K562 (cell line): Measurements from ENCODE around the gene PSMB2. TPM values are rescaled to one million over a fixed set of nuclear protein-coding genes. Genes with fewer than 3 reads are reported as not detected.

Experiments
- ATAC-seq: fragments of 200-7000 bp; cut with Tn5 transposase; 3 replicates; pipeline ENCODE4 v1.9.1; 2020; ENCODE audit warnings: moderate library complexity
- BruUV-seq: library from RNA; stranded (reverse); fragments of 400-500 nt; replicated peaks from 2 replicates; lab custom pipeline; 2021; lab: Mats Ljungman, UMichigan
- CTCF ChIA-PET: fragments of 300-600 bp; formaldehyde crosslinking; extraction: SDS; loops from one replicate; lab custom pipeline; 2021; ENCODE audit warnings: low intra/inter-chr PET ratio; lab: Yijun Ruan, JAX
- POLR2A ChIA-PET: fragments of 300-600, 350-650 bp; sonication (Branson Sonifier 250); formaldehyde crosslinking; extraction: SDS; loops from one replicate; lab custom pipeline; 2021; ENCODE audit warnings: antibody characterized with exemption, inconsistent platforms; lab: Yijun Ruan, JAX
- DNase-seq, 4 experiments: peaks; one replicate each; pipeline versions ENCODE4 v3.0.0 to v3.0.0-alpha.2; 2011 to 2018; ENCODE audit warnings: low spot score in 3 of 4, mixed read lengths in 3 of 4; ENCODE audit errors: extremely low read depth in 1 of 4
- FAIRE-seq: peaks from 2 replicates; lab custom pipeline; 2011; peaks lifted over from hg19 to GRCh38; lab: Jason Lieb, UNC
- H2AFZ ChIP-seq: 2 replicates; pipeline ENCODE4 v1.6.0; 2011; ENCODE audit warnings: low read depth, low read length, control low read depth, inconsistent platforms
- H3K27ac ChIP-seq: fragments of 200-600 bp; 3 replicates; pipeline ENCODE4 v1.8.0; 2011; ENCODE audit warnings: low read depth, mild to moderate bottlenecking, control low read depth, inconsistent platforms, low read length, moderate library complexity, mixed read lengths; ENCODE audit errors: extremely low read depth
- H3K27me3 ChIP-seq, 2 experiments: fragments of 300-600 bp in 1 of 2; 2 replicates in 1 of 2; 3 replicates in 1 of 2; pipeline versions ENCODE4 v1.6.0 to v1.8.0; 2011; ENCODE audit warnings: inconsistent platforms in 2 of 2, low read length in 2 of 2, mild to moderate bottlenecking in 1 of 2, mixed read lengths in 1 of 2, moderate library complexity in 1 of 2; ENCODE audit not compliant: control insufficient read depth in 2 of 2, insufficient read depth in 2 of 2
- H3K36me3 ChIP-seq: fragments of 300-600 bp; 3 replicates; pipeline ENCODE4 v1.8.0; 2011; ENCODE audit warnings: mild to moderate bottlenecking, low read length, inconsistent platforms; ENCODE audit not compliant: control insufficient read depth, insufficient read depth
- H3K4me1 ChIP-seq, 2 experiments: fragments of 200-600 bp in 1 of 2; replicated peaks in 1 of 2; 2 replicates in 1 of 2; 3 replicates in 1 of 2; pipeline versions ENCODE4 v1.5.1 to v1.8.0; 2011; ENCODE audit warnings: inconsistent platforms in 2 of 2, low read length in 2 of 2, mild to moderate bottlenecking in 1 of 2, mixed read lengths in 1 of 2, moderate library complexity in 1 of 2; ENCODE audit not compliant: control insufficient read depth in 2 of 2, insufficient read depth in 2 of 2
- H3K4me2 ChIP-seq: 2 replicates; pipeline ENCODE4 v1.6.1; 2011; ENCODE audit warnings: low read length, control low read depth, inconsistent platforms, mixed read lengths; ENCODE audit not compliant: insufficient read depth
- H3K4me3 ChIP-seq: fragments of 200-600 bp; sonication (generic), shearing (Covaris generic); 2 replicates; pipeline ENCODE4 v1.5.1; 2016; ENCODE audit warnings: control low read depth, inconsistent platforms
- H3K79me2 ChIP-seq: fragments of 200-600 bp; 3 replicates; pipeline ENCODE4 v1.8.0; 2011; ENCODE audit warnings: low read length, inconsistent platforms; ENCODE audit not compliant: control insufficient read depth, insufficient read depth
- H3K9ac ChIP-seq, 2 experiments: 2 replicates each; pipeline versions ENCODE4 v1.6.0 to v1.6.1; 2011; ENCODE audit warnings: low read depth in 2 of 2, low read length in 2 of 2, control low read depth in 1 of 2, inconsistent platforms in 1 of 2, mild to moderate bottlenecking in 1 of 2, mixed read lengths in 1 of 2; ENCODE audit not compliant: insufficient read depth in 1 of 2
- H3K9me1 ChIP-seq: one replicate; pipeline ENCODE4 v1.6.0; 2011; ENCODE audit warnings: inconsistent platforms, mild to moderate bottlenecking, low read length, moderate library complexity; ENCODE audit not compliant: control insufficient read depth, insufficient read depth
- H3K9me3 ChIP-seq: replicated peaks from 2 replicates; pipeline ENCODE4 v1.5.1; 2011; ENCODE audit warnings: low read depth, low read length, inconsistent platforms; ENCODE audit not compliant: control insufficient read depth, insufficient read depth
- H4K20me1 ChIP-seq: replicated peaks from 2 replicates; pipeline ENCODE4 v1.6.1; 2011; ENCODE audit warnings: low read length, inconsistent platforms, mixed read lengths; ENCODE audit not compliant: control insufficient read depth, insufficient read depth
- CBFB ChIP-seq: sonication (generic); formaldehyde crosslinking; IDR thresholded peaks from 2 replicates; pipeline ENCODE4 v1.4.0; 2020; ENCODE audit warnings: mild to moderate bottlenecking, missing genetic modification reagents
- CSDE1 ChIP-seq, 2 experiments: fragments of 450-650 bp; IDR thresholded peaks; 2 replicates each; pipeline ENCODE4 v1.6.1; 2016; ENCODE audit warnings: mild to moderate bottlenecking in 1 of 2
- HDAC3 ChIP-seq: fragments of 450-650 bp; IDR thresholded peaks from 2 replicates; pipeline ENCODE4 v1.6.1; 2018; ENCODE audit warnings: borderline replicate concordance, mild to moderate bottlenecking, moderate library complexity; ENCODE audit not compliant: partially characterized antibody
- KDM1A ChIP-seq, 2 experiments: fragments of 450-650 bp; IDR thresholded peaks; 2 replicates each; pipeline ENCODE4 v1.6.1; 2016; ENCODE audit warnings: mild to moderate bottlenecking in 2 of 2
- MAFK ChIP-seq: IDR thresholded peaks from 2 replicates; pipeline ENCODE4 v1.6.1; 2011; ENCODE audit warnings: low read length, improper control_type of control experiment
- RFX1 ChIP-seq: fragments of 450-650 bp; IDR thresholded peaks from 2 replicates; pipeline ENCODE4 v1.6.1; 2016; ENCODE audit warnings: mild to moderate bottlenecking, moderate library complexity
- SIN3B ChIP-seq: fragments of 450-650 bp; IDR thresholded peaks from 2 replicates; pipeline ENCODE4 v1.6.1; 2017; ENCODE audit warnings: low read depth, mild to moderate bottlenecking, moderate library complexity
- TAF1 ChIP-seq: IDR thresholded peaks from 2 replicates; pipeline ENCODE4 v1.6.1; 2011; ENCODE audit warnings: mild to moderate bottlenecking, low read length, moderate library complexity; ENCODE audit not compliant: insufficient read depth, control insufficient read depth, severe bottlenecking; ENCODE audit errors: extremely low read depth
- TAL1 ChIP-seq: fragments of 450-650 bp; IDR thresholded peaks from 2 replicates; pipeline ENCODE4 v1.6.1; 2016; ENCODE audit warnings: mild to moderate bottlenecking
- TSC22D4 ChIP-seq: fragments of 450-650 bp; IDR thresholded peaks from 2 replicates; pipeline ENCODE4 v1.6.1; 2016; ENCODE audit warnings: missing genetic modification characterization, missing biosample characterization, control low read depth
- ZNF282 ChIP-seq: sonication (generic); formaldehyde crosslinking; IDR thresholded peaks from 2 replicates; pipeline ENCODE4 v1.8.1; 2023; ENCODE audit warnings: missing genetic modification reagents
- ZNF79 ChIP-seq: fragments of 250-450 bp; sonication (Bioruptor Pico); IDR thresholded peaks from 2 replicates; pipeline ENCODE4 v1.4.0; 2020; ENCODE audit warnings: low read depth, mild to moderate bottlenecking, moderate library complexity
- ZSCAN29 ChIP-seq: fragments of 450-650 bp; IDR thresholded peaks from 2 replicates; pipeline ENCODE4 v1.6.1; 2017
- WGBS: fragments of 100-300 bp; shearing (Covaris generic); methylation state at CpG from one replicate; pipeline ENCODE4 v1.1.6; 2016; ENCODE audit warnings: low coverage, mixed read lengths; ENCODE audit not compliant: insufficient coverage; ENCODE audit errors: missing lambda C conversion rate; 5-methylcytosine and 5-hydroxymethylcytosine counted together
- in situ Hi-C: fragments of 300-500 bp; cut with MboI; formaldehyde crosslinking; loops from 4 replicates; pipeline ENCODE4 v1.15.0; 2018; ENCODE audit warnings: inconsistent platforms, mixed read lengths
- intact Hi-C: fragments of 100-400 bp; cut with micrococcal nuclease; formaldehyde crosslinking; loops from 2 replicates; pipeline ENCODE4 v1.14.2; 2022
- polyA plus RNA-seq, 8 experiments: library from polyadenylated mRNA; depleted of rRNA in 4 of 8; stranded (reverse) in 5 of 8; unstranded in 3 of 8; fragments of >200 nt; fragmentation: Nextera tagmentation in 2 of 8; fragmentation: Illumina TruSeq in 1 of 8; extraction: Ambion mirVana in 2 of 8; extraction: Trizol in 1 of 8; gene quantifications; 2 replicates each; pipeline versions ENCODE4 v1.2.1 to v1.2.3, GENCODE V29; 2011 to 2014; ENCODE audit warnings: inconsistent platforms in 1 of 8, missing spikeins in 1 of 8
- total RNA-seq, 7 experiments: library from RNA; depleted of rRNA in 6 of 7; stranded (reverse); fragments of >200 nt in 6 of 7; fragmentation: Illumina TruSeq in 2 of 7; extraction: Trizol in 2 of 7; gene quantifications; 2 replicates each; pipeline versions ENCODE4 v1.2.1 to v1.2.3, GENCODE V29; 2011 to 2021; ENCODE audit warnings: low replicate concordance in 1 of 7
- TF ChIP-seq, protein P1 (sequence below): sonication (generic); formaldehyde crosslinking; IDR thresholded peaks from 2 replicates; pipeline ENCODE4 v1.8.0; 2022; ENCODE audit warnings: mild to moderate bottlenecking, low read depth, missing genetic modification reagents
- TF ChIP-seq, protein P2 (sequence below): IDR thresholded peaks from 2 replicates; pipeline ENCODE4 v1.6.1; 2016; ENCODE audit warnings: missing genetic modification characterization, missing compliant biosample characterization
- TF ChIP-seq, protein P3 (sequence below): fragments of 450-650 bp; IDR thresholded peaks from one replicate; pipeline ENCODE4 v1.6.1; 2018; ENCODE audit warnings: mild to moderate bottlenecking, moderate library complexity; ENCODE audit not compliant: partially characterized antibody
- TF ChIP-seq, protein P4 (sequence below): fragments of 250-450 bp; sonication (Bioruptor Pico); IDR thresholded peaks from 2 replicates; pipeline ENCODE4 v1.8.0; 2021; ENCODE audit warnings: moderate library complexity, mild to moderate bottlenecking, inconsistent platforms

Gene PSMB2
- total and polyA plus RNA-seq, 9 of the 15 experiments (the other 6 are each of a cell fraction or from before 2014, with no cell fraction given) = 71.7 to 543 (median 165) TPM

DNA sequence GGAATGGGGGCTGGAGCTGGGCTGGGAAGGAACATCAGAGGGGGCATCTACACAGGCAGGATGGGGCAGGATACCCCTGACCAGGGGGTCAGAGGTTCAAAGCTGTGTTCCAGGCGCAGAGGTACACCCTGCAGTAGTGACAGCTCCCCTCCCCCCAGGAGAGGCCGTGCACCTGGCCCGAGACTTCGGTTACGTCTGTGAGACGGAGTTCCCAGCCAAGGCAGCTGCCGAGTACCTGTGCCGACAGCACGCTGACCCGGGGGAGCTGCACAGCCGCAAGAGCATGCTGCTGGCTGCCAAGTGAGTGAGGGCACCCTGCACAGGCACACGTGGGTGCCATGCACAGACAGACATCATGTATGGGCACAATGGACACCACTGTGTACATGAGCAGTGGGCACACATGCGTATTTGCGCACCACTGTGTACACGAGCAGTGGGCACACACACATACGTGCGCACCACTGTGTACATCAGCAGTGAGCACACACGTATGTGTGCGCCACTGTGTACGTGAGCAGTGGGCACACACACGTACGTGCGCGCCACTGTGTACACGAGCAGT is 50.8 kb downstream of the PSMB2 start:
- no peaks in the 10 kb centered on the region for H3K79me2 ChIP-seq
- H3K9me3 ChIP-seq = no peaks in the 10 kb centered on the region
- H2AFZ ChIP-seq = no peak overlapping the region
- DNase-seq (no peak), FAIRE-seq (no peak), ATAC-seq (no peak)
- no peak overlapping the region for H3K27ac ChIP-seq
- H3K9me1 ChIP-seq = no peaks in the 10 kb centered on the region
- ChIA-PET POLR2A (interaction anchor here (0.8 kb wide), 1 partner anchor 9 kb away, joined by 3 read pairs; no protein-coding TSS in a partner anchor), CTCF (no interaction called here)
- H3K4me3 ChIP-seq = no peak overlapping the region
- WGBS = 85% methylated on average over 25 of the region's 25 CpGs
- H3K9ac ChIP-seq = peak overlapping the region in 1 of 2 experiments; percentile 51; a peak in 1 of 4 replicates
- intact Hi-C loops (no loop called here), in situ Hi-C loops (no loop called here)
- no peaks in the 10 kb centered on the region for H3K27me3 ChIP-seq
- TF ChIP-seq MAFK (no peak), KDM1A (IDR thresholded peaks at IDR 0.05) (peak in 1 of 2 experiments; percentile 50; a peak in 1 of 4 replicates), SIN3B (no peak), HDAC3 (no peak), ZNF282 (CRISPR knock-in tag) (no peak), CBFB (CRISPR knock-in tag) (0 out of 2 replicates have a peak, but pooled peaks have one; percentile 45), RFX1 (no peak), CSDE1 (IDR thresholded peaks at IDR 0.05) (no peak), TAF1 (no peak), ZNF79 (CRISPR knock-in tag) (no peak), TSC22D4 (no peak), ZSCAN29 (no peak), TAL1 (no peak)
- TF ChIP-seq, protein P1, sequence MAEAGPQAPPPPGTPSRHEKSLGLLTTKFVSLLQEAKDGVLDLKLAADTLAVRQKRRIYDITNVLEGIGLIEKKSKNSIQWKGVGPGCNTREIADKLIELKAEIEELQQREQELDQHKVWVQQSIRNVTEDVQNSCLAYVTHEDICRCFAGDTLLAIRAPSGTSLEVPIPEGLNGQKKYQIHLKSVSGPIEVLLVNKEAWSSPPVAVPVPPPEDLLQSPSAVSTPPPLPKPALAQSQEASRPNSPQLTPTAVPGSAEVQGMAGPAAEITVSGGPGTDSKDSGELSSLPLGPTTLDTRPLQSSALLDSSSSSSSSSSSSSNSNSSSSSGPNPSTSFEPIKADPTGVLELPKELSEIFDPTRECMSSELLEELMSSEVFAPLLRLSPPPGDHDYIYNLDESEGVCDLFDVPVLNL = no peak
- TF ChIP-seq, protein P2, sequence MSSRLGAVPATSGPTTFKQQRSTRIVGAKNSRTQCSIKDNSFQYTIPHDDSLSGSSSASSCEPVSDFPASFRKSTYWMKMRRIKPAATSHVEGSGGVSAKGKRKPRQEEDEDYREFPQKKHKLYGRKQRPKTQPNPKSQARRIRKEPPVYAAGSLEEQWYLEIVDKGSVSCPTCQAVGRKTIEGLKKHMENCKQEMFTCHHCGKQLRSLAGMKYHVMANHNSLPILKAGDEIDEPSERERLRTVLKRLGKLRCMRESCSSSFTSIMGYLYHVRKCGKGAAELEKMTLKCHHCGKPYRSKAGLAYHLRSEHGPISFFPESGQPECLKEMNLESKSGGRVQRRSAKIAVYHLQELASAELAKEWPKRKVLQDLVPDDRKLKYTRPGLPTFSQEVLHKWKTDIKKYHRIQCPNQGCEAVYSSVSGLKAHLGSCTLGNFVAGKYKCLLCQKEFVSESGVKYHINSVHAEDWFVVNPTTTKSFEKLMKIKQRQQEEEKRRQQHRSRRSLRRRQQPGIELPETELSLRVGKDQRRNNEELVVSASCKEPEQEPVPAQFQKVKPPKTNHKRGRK (tag) = no peak
- TF ChIP-seq, protein P3, sequence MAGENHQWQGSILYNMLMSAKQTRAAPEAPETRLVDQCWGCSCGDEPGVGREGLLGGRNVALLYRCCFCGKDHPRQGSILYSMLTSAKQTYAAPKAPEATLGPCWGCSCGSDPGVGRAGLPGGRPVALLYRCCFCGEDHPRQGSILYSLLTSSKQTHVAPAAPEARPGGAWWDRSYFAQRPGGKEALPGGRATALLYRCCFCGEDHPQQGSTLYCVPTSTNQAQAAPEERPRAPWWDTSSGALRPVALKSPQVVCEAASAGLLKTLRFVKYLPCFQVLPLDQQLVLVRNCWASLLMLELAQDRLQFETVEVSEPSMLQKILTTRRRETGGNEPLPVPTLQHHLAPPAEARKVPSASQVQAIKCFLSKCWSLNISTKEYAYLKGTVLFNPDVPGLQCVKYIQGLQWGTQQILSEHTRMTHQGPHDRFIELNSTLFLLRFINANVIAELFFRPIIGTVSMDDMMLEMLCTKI = no peak
- TF ChIP-seq, protein P4, sequence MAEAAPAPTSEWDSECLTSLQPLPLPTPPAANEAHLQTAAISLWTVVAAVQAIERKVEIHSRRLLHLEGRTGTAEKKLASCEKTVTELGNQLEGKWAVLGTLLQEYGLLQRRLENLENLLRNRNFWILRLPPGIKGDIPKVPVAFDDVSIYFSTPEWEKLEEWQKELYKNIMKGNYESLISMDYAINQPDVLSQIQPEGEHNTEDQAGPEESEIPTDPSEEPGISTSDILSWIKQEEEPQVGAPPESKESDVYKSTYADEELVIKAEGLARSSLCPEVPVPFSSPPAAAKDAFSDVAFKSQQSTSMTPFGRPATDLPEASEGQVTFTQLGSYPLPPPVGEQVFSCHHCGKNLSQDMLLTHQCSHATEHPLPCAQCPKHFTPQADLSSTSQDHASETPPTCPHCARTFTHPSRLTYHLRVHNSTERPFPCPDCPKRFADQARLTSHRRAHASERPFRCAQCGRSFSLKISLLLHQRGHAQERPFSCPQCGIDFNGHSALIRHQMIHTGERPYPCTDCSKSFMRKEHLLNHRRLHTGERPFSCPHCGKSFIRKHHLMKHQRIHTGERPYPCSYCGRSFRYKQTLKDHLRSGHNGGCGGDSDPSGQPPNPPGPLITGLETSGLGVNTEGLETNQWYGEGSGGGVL (CRISPR knock-in tag) = no peak
- H3K4me1 ChIP-seq = peaks cover 4 to 10% of the 10 kb centered on the region in 2 experiments; a peak in 3 of 5 replicates
- no peak overlapping the region for H3K4me2 ChIP-seq
- no TSS peak for BruUV-seq
- peaks cover 2% of the 10 kb centered on the region; the same call in 1 of the 3 replicates for H3K36me3 ChIP-seq
- no peaks in the 10 kb centered on the region for H4K20me1 ChIP-seq
